T47D (cell line): ENCODE results near the gene ELAVL1.

Experiments used
- DNase-seq, 2 experiments: peaks; one replicate each; pipeline versions ENCODE4 v3.0.0 to v3.0.0-alpha.2; 2011 to 2012; ENCODE audit warnings: low read depth in 1 of 2, low spot score in 1 of 2
- JUND ChIP-seq: IDR thresholded peaks from 2 replicates; pipeline ENCODE4 v1.6.1; 2012; ENCODE audit warnings: low read depth
- in situ Hi-C: cut with HindIII; loops from 2 replicates; pipeline ENCODE4 v1.10.0; 2016; ENCODE audit warnings: low sequenced_read_pairs, low pct_unique_long_range_greater_than_20kb

ELAVL1 gene

GRCh38 chr19:7987114-7987768 is 18.2 kb downstream of the ELAVL1 start:
- no peak for DNase-seq
- in situ Hi-C loops, result no loop called here
- no peak for TF ChIP-seq JUND

- in situ Hi-C loops, result no loop called here
- no peak for TF ChIP-seq JUND
- DNase-seq, result no peak
Observed at GRCh38 chr19:7986321-7987113, 18.9 kb downstream of the ELAVL1 start.

DNA sequence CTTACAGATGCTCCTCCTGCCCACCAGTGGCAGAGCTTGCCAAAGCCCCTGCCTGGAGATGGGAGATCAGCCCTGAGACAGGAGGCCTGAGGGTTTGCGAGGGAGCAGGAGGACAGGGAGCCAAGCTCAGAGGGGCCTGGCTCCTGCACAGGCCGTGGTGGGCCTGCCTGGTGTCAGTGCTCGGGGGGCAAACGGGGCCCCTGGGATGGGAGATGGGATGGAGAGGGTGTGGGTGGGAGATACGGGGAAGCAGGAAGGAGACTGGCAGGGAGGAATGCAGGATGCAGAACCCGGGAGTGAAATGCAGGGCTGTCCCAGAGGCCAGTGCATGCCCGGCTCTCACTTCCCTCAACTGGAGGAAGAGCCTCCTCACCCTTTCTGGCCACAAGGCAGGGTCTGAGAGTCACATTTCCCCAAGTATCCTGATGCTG is 19.9 kb downstream of the ELAVL1 start:
- DNase-seq, result no peak
- in situ Hi-C loops, result no loop called here
- TF ChIP-seq JUND, result no peak

GRCh38 chr19:7983995-7984837 is 21.2 kb downstream of the ELAVL1 start:
- in situ Hi-C loops, result no loop called here
- no peak for TF ChIP-seq JUND
- DNase-seq, result no peak

DNA sequence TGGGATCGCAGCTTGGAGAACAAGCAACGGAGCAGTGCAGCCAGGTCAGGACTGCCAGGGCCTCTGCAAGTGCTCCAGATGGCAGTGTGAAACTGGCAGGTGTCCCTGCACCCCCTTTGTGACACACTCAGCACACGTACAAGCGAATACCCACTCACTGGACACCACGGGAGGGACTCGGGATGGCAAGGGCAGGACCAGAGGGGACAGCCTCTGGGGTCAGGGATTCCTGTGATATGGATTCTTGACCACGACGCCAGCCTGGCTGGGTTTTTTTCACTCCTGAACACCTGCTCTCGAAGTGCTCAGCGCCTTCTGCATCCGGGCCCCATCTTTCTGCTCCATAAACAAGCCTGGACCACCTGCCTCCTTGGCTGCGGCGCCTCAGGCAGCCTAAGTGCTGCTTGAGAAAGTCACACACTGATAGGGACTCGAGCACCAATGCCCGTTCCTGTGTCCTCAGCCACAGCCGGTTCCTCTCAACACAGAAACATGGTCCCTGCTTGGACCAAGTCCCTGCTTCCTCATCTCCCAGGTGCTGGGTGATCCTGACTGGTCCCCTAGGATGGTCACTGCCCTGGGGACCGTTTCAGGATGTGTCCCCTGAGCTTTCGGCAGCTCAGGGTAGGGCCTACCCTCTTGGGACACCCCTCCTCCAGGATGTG is 22.0 kb downstream of the ELAVL1 start:
- TF ChIP-seq JUND, result no peak
- in situ Hi-C loops, result no loop called here
- no peak for DNase-seq

GRCh38 chr19:7982651-7983099 is 22.8 kb downstream of the ELAVL1 start:
- no peak for DNase-seq
- in situ Hi-C loops, result no loop called here
- TF ChIP-seq JUND, result no peak

DNA sequence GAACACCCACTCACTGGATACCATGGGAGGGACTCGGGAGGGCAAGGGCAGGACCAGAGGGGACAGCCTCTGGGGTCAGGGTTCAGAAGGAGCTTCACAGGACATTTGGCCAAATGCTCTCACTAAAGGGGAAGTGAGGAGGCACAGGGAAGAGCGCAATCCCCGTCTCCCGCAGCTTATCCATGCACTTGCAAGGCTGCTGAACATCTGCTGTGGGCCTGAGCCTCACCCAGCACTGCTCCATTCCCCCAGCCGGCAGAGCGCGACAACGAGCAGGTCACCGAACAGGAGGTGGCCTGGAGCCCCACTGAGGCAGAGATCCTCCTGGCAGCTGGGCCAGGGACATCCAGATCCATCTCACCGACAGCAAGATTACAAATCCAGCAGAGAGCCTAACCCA is 23.3 kb downstream of the ELAVL1 start:
- no peak for TF ChIP-seq JUND
- DNase-seq, result no peak
- in situ Hi-C loops, result no loop called here

DNA sequence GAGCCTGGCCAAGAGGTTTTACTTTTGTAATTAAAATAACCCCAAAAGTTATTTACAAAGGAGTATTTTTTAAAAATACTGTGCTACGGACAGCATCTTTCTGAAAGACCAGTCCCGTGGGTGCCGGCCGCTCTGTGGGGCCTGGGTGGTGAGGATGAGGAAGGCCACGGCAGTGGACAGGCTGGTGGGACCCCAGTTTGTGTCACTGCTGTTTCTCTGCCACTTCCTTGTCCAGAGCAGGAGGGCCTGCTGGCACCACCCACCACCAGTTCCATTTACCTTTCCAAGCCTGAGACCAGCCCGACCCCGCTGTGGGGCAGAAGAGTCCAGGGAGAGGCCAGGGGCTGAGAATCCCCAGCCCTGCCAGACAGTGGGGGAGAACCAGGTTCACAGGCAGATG is 23.8 kb downstream of the ELAVL1 start:
- DNase-seq, result no peak
- no peak for TF ChIP-seq JUND

GRCh38 chr19:7981199-7981598 is 24.2 kb downstream of the ELAVL1 start:
- no peak for TF ChIP-seq JUND

More for the DNA sequence above, 23.8 kb downstream of the ELAVL1 start:
- in situ Hi-C loops, result no loop called here

DNA sequence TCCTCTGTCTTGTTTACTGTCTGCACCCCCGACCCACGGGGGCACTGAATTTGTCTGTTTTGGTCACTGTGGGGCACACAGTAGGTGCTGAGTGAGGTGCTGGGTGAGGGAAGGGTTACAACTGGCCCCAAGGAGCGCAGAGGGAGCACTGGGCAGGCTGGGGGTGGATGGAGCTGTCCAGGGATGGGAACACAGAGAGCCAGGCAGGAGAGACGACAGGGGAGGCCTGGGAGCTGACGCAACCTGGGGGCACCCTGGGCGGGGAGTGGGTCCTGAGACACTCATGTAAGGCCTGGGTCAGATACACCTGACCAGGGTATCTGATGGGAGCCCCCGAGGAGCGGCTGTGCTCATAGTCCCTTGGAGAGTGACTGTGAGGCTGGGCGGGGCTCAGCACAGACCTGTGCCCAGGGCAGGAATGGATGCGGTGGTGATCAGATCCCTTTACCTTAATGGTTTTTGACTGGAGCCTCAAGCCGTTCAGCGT is 24.8 kb downstream of the ELAVL1 start:
- in situ Hi-C loops, result no loop called here
- no peak for TF ChIP-seq JUND
- DNase-seq, result no peak

More at GRCh38 chr19:7981199-7981598, 24.2 kb downstream of the ELAVL1 start:
- in situ Hi-C loops, result no loop called here
- no peak for DNase-seq

- no peak for DNase-seq
- in situ Hi-C loops, result no loop called here
- TF ChIP-seq JUND, result no peak
Observed at GRCh38 chr19:7980168-7980567, 25.3 kb downstream of the ELAVL1 start.

GRCh38 chr19:7979559-7979958 is 25.9 kb downstream of the ELAVL1 start:
- in situ Hi-C loops, result no loop called here
- no peak for TF ChIP-seq JUND
- no peak for DNase-seq
